GM12878 (cell line): ENCODE measurements around the gene ZNF436.

Experiments
- GABPA ChIP-seq: IDR thresholded peaks from 2 replicates; pipeline ENCODE4 v1.6.1; 2014; ENCODE audit warnings: antibody characterized with exemption, low read depth, mild to moderate bottlenecking, inconsistent platforms
- SRF ChIP-seq, 2 experiments: IDR thresholded peaks; 2 replicates each; pipeline ENCODE4 v1.6.1; 2011; ENCODE audit warnings: low read depth in 2 of 2, low read length in 2 of 2, mild to moderate bottlenecking in 1 of 2, moderate library complexity in 1 of 2
- TF ChIP-seq, protein P1 (sequence below): fragments of 450-650 bp; IDR thresholded peaks from 2 replicates; pipeline ENCODE4 v1.6.1; 2016; ENCODE audit warnings: mild to moderate bottlenecking, moderate library complexity, borderline replicate concordance

DNA sequence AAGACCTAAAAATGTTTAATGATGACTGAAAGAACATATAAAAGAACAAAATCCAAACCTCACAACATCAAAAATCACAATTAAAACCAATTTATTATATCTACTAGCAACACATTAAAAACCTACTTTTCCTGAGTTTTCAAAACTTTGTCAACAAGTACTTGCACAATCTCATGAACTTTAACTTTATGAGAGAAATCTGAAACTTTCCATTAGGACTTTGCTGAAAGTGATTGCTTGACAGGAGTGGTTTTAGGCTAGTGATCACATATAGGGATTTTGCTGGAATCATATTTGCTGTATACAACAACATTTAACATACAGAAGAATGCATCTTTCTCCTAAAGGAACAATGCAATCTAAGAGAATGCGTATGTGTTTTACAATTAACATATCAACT is 38.8 kb downstream of the ZNF436 start:
- TF ChIP-seq GABPA: no peak
- TF ChIP-seq, protein P1, sequence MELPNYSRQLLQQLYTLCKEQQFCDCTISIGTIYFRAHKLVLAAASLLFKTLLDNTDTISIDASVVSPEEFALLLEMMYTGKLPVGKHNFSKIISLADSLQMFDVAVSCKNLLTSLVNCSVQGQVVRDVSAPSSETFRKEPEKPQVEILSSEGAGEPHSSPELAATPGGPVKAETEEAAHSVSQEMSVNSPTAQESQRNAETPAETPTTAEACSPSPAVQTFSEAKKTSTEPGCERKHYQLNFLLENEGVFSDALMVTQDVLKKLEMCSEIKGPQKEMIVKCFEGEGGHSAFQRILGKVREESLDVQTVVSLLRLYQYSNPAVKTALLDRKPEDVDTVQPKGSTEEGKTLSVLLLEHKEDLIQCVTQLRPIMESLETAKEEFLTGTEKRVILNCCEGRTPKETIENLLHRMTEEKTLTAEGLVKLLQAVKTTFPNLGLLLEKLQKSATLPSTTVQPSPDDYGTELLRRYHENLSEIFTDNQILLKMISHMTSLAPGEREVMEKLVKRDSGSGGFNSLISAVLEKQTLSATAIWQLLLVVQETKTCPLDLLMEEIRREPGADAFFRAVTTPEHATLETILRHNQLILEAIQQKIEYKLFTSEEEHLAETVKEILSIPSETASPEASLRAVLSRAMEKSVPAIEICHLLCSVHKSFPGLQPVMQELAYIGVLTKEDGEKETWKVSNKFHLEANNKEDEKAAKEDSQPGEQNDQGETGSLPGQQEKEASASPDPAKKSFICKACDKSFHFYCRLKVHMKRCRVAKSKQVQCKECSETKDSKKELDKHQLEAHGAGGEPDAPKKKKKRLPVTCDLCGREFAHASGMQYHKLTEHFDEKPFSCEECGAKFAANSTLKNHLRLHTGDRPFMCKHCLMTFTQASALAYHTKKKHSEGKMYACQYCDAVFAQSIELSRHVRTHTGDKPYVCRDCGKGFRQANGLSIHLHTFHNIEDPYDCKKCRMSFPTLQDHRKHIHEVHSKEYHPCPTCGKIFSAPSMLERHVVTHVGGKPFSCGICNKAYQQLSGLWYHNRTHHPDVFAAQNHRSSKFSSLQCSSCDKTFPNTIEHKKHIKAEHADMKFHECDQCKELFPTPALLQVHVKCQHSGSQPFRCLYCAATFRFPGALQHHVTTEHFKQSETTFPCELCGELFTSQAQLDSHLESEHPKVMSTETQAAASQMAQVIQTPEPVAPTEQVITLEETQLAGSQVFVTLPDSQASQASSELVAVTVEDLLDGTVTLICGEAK: no peak
- no peak for TF ChIP-seq SRF (IDR thresholded peaks at IDR 0.05; ENCODE audit: low read depth in 2 of 2, low read length in 2 of 2)
